H1 (cell line): Measurements from ENCODE around the gene NOL4L. TPM values are rescaled to one million over a fixed set of nuclear protein-coding genes. Genes with fewer than 3 reads are reported as not detected.

Experiments
- CTCF ChIA-PET: fragments of 300-600 bp; sonication (Branson Sonifier 250); formaldehyde crosslinking; loops from one replicate; lab custom pipeline; 2021; ENCODE audit not compliant: partially characterized antibody; lab: Charles Lee
- POLR2A ChIA-PET: fragments of 300-600 bp; sonication (Branson Sonifier 250); formaldehyde crosslinking; loops from one replicate; lab custom pipeline; 2021; ENCODE audit warnings: inconsistent platforms; ENCODE audit not compliant: partially characterized antibody; lab: Charles Lee
- DNase-seq, 2 experiments: peaks; one replicate each; pipeline versions ENCODE4 v3.0.0 to v3.0.0-alpha.2; 2010 to 2022; ENCODE audit warnings: low spot score in 2 of 2, low read depth in 1 of 2, mixed read lengths in 1 of 2
- FAIRE-seq: peaks from 2 replicates; lab custom pipeline; 2011; peaks lifted over from hg19 to GRCh38; lab: Jason Lieb, UNC
- H2AFZ ChIP-seq: 2 replicates; pipeline ENCODE4 v1.8.1; 2012; ENCODE audit warnings: low read length, inconsistent platforms
- H2AK5ac ChIP-seq: 2 replicates; pipeline ENCODE4 v1.6.1; 2013; ENCODE audit warnings: low read depth, low read length
- H2BK120ac ChIP-seq: replicated peaks from 2 replicates; pipeline ENCODE3; 2013; ENCODE audit warnings: low read depth, low read length, inconsistent platforms
- H2BK12ac ChIP-seq: 2 replicates; pipeline ENCODE4 v1.6.1; 2013; ENCODE audit warnings: low read depth, low read length
- H2BK15ac ChIP-seq: 2 replicates; pipeline ENCODE4 v1.6.1; 2013; ENCODE audit warnings: low read length
- H2BK20ac ChIP-seq: 2 replicates; pipeline ENCODE4 v1.6.1; 2013; ENCODE audit warnings: low read length
- H2BK5ac ChIP-seq: 2 replicates; pipeline ENCODE4 v1.6.1; 2013; ENCODE audit warnings: low read depth, low read length
- H3K14ac ChIP-seq: 2 replicates; pipeline ENCODE4 v1.6.1; 2013; ENCODE audit warnings: inconsistent platforms; ENCODE audit not compliant: insufficient read length
- H3K18ac ChIP-seq: 2 replicates; pipeline ENCODE4 v1.6.1; 2013; ENCODE audit warnings: low read length; ENCODE audit errors: extremely low read depth
- H3K23ac ChIP-seq: 2 replicates; pipeline ENCODE4 v1.6.1; 2013; ENCODE audit warnings: inconsistent platforms; ENCODE audit not compliant: insufficient read length
- H3K23me2 ChIP-seq: 2 replicates; pipeline ENCODE4 v1.6.1; 2013; ENCODE audit warnings: low read depth, low read length
- H3K27ac ChIP-seq: 2 replicates; pipeline ENCODE4 v1.6.1; 2011; ENCODE audit warnings: low read depth, low read length, inconsistent platforms
- H3K27me3 ChIP-seq, 4 experiments: replicated peaks in 1 of 4; 1 replicate in 1 of 4; 2 replicates in 3 of 4; pipeline versions ENCODE4 v1.6.1 to v1.8.1; 2011 to 2013; ENCODE audit warnings: low read length in 3 of 4, mild to moderate bottlenecking in 3 of 4, inconsistent platforms in 2 of 4, mixed read lengths in 2 of 4, moderate library complexity in 1 of 4; ENCODE audit not compliant: control insufficient read depth in 3 of 4, insufficient read depth in 3 of 4; ENCODE audit errors: extremely low read depth in 1 of 4
- H3K36me3 ChIP-seq, 4 experiments: 2 replicates each; pipeline versions ENCODE4 v1.6.1 to v1.8.1; 2011 to 2013; ENCODE audit warnings: mild to moderate bottlenecking in 4 of 4, low read length in 3 of 4, moderate library complexity in 2 of 4, control low read depth in 1 of 4, inconsistent platforms in 1 of 4; ENCODE audit not compliant: insufficient read depth in 4 of 4, control insufficient read depth in 2 of 4
- H3K4ac ChIP-seq: replicated peaks from 2 replicates; pipeline ENCODE3; 2013; ENCODE audit warnings: low read length, low read depth, mixed read lengths, inconsistent platforms; ENCODE audit not compliant: insufficient read length
- H3K4me1 ChIP-seq, 4 experiments: replicated peaks in 1 of 4; 1 replicate in 1 of 4; 2 replicates in 3 of 4; pipeline versions ENCODE4 v1.6.1 to v1.8.1; 2011 to 2013; ENCODE audit warnings: low read length in 3 of 4, inconsistent platforms in 2 of 4, mixed read lengths in 1 of 4; ENCODE audit not compliant: insufficient read depth in 4 of 4, control insufficient read depth in 3 of 4
- H3K4me2 ChIP-seq, 2 experiments: 2 replicates each; pipeline versions ENCODE4 v1.6.1 to v1.8.1; 2011 to 2013; ENCODE audit warnings: low read depth in 2 of 2, low read length in 2 of 2, control low read depth in 1 of 2, inconsistent platforms in 1 of 2, mild to moderate bottlenecking in 1 of 2; ENCODE audit not compliant: insufficient read depth in 1 of 2
- H3K4me3 ChIP-seq, 4 experiments: fragments of 200-600, 300-600 bp in 1 of 4; sonication (generic), shearing (Covaris generic), sonication (Bioruptor Twin) in 1 of 4; 2 replicates each; pipeline versions ENCODE4 v1.5.1 to v1.8.1; 2011 to 2016; ENCODE audit warnings: low read length in 4 of 4, low read depth in 3 of 4, control low read depth in 2 of 4, inconsistent platforms in 2 of 4, mild to moderate bottlenecking in 2 of 4, mixed read lengths in 1 of 4, moderate library complexity in 1 of 4; ENCODE audit not compliant: insufficient read depth in 2 of 4; ENCODE audit errors: extremely low read depth in 1 of 4
- H3K56ac ChIP-seq: replicated peaks from 2 replicates; pipeline ENCODE3; 2013; ENCODE audit warnings: low read depth, mild to moderate bottlenecking, mixed read lengths, low read length, inconsistent platforms; ENCODE audit not compliant: insufficient read length
- H3K79me1 ChIP-seq: 2 replicates; pipeline ENCODE4 v1.6.1; 2013; ENCODE audit warnings: low read depth, low read length, control low read depth
- H3K79me2 ChIP-seq, 2 experiments: 2 replicates each; pipeline versions ENCODE4 v1.6.1 to v1.8.1; 2012 to 2013; ENCODE audit warnings: low read length in 2 of 2, mild to moderate bottlenecking in 2 of 2, inconsistent platforms in 1 of 2; ENCODE audit not compliant: insufficient read depth in 2 of 2, control insufficient read depth in 1 of 2
- H3K9ac ChIP-seq, 4 experiments: replicated peaks in 1 of 4; 1 replicate in 1 of 4; 2 replicates in 3 of 4; pipeline versions ENCODE4 v1.6.1 to v1.8.1; 2011 to 2013; ENCODE audit warnings: low read depth in 3 of 4, low read length in 3 of 4, control low read depth in 2 of 4, mild to moderate bottlenecking in 2 of 4, moderate library complexity in 2 of 4, inconsistent platforms in 1 of 4; ENCODE audit errors: extremely low read depth in 1 of 4
- H3K9me3 ChIP-seq, 2 experiments: 2 replicates each; pipeline versions ENCODE4 v1.6.1 to v1.8.1; 2012 to 2013; ENCODE audit warnings: mild to moderate bottlenecking in 2 of 2, moderate library complexity in 2 of 2, control low read depth in 1 of 2, inconsistent platforms in 1 of 2, low read depth in 1 of 2, low read length in 1 of 2, mixed read lengths in 1 of 2; ENCODE audit not compliant: insufficient read depth in 2 of 2
- H4K20me1 ChIP-seq, 2 experiments: replicated peaks in 1 of 2; 2 replicates each; pipeline versions ENCODE3 to v1.8.1; 2011 to 2013; ENCODE audit warnings: inconsistent platforms in 2 of 2, low read length in 2 of 2, mild to moderate bottlenecking in 1 of 2; ENCODE audit not compliant: insufficient read depth in 2 of 2, control insufficient read depth in 1 of 2
- H4K5ac ChIP-seq: 2 replicates; pipeline ENCODE4 v1.6.1; 2013; ENCODE audit warnings: low read length, low read depth, mixed read lengths, inconsistent platforms; ENCODE audit not compliant: insufficient read length
- H4K8ac ChIP-seq: 2 replicates; pipeline ENCODE4 v1.8.0; 2013; ENCODE audit warnings: mild to moderate bottlenecking, moderate library complexity, low read length, inconsistent platforms; ENCODE audit not compliant: insufficient read depth; ENCODE audit errors: extremely low read depth
- H4K91ac ChIP-seq: replicated peaks from 2 replicates; pipeline ENCODE3; 2013; ENCODE audit warnings: low read length, mixed read lengths, inconsistent platforms; ENCODE audit not compliant: insufficient read length
- CBX8 ChIP-seq: fragments of 300-800, 300-1000 bp; sonication (generic); IDR thresholded peaks from 2 replicates; pipeline ENCODE4 v1.7.1; 2016; ENCODE audit warnings: low read depth, low read length, borderline replicate concordance
- CEBPB ChIP-seq: IDR thresholded peaks from 2 replicates; pipeline ENCODE4 v1.6.1; 2012; ENCODE audit warnings: low read depth, low read length
- CHD2 ChIP-seq: IDR thresholded peaks from 2 replicates; pipeline ENCODE4 v1.6.1; 2012; ENCODE audit warnings: low read length, improper control_type of control experiment
- CTCF ChIP-seq, 3 experiments: IDR thresholded peaks; 1 replicate in 2 of 3; 2 replicates in 1 of 3; pipeline versions ENCODE4 v1.5.1 to v1.6.1; 2011; ENCODE audit warnings: low read length in 3 of 3, mild to moderate bottlenecking in 3 of 3, inconsistent platforms in 2 of 3, low read depth in 1 of 3, moderate library complexity in 1 of 3; ENCODE audit not compliant: insufficient read depth in 1 of 3; ENCODE audit errors: control extremely low read depth in 1 of 3
- JUND ChIP-seq: IDR thresholded peaks from 2 replicates; pipeline ENCODE4 v1.6.1; 2011; ENCODE audit warnings: mild to moderate bottlenecking, improper control_type of control experiment, low read length
- KDM5A ChIP-seq: fragments of 200-600 bp; IDR thresholded peaks from 2 replicates; pipeline ENCODE4 v1.7.1; 2012; ENCODE audit warnings: mild to moderate bottlenecking, low read length, inconsistent platforms, mixed read lengths
- NANOG ChIP-seq: IDR thresholded peaks from 2 replicates; pipeline ENCODE4 v1.6.1; 2011; ENCODE audit warnings: low read length, low read depth, mild to moderate bottlenecking, inconsistent platforms; ENCODE audit not compliant: insufficient read depth, poor library complexity, severe bottlenecking
- NRF1 ChIP-seq: IDR thresholded peaks from 2 replicates; pipeline ENCODE4 v1.6.1; 2011; ENCODE audit warnings: mild to moderate bottlenecking, low read depth, low read length, improper control_type of control experiment
- RXRA ChIP-seq: IDR thresholded peaks from 2 replicates; pipeline ENCODE4 v1.6.1; 2011; ENCODE audit warnings: low read depth, mild to moderate bottlenecking, low read length, moderate library complexity; ENCODE audit not compliant: insufficient read depth
- SIRT6 ChIP-seq: IDR thresholded peaks from one replicate; pipeline ENCODE4 v1.7.1; 2012; ENCODE audit warnings: low read length, inconsistent platforms
- TCF12 ChIP-seq: IDR thresholded peaks from 2 replicates; pipeline ENCODE4 v1.6.1; 2011; ENCODE audit warnings: low read depth, mild to moderate bottlenecking, low read length
- WGBS, 2 experiments: shearing (Covaris generic) in 1 of 2; methylation state at CpG; one replicate each; pipeline versions ENCODE4 v1.1.6 to v1.1.7; 2013 to 2015; ENCODE audit warnings: low lambda C conversion rate in 2 of 2, mixed read lengths in 2 of 2, inconsistent platforms in 1 of 2, low coverage in 1 of 2, missing lambda C conversion rate in 1 of 2; ENCODE audit not compliant: insufficient replicate concordance in 2 of 2, insufficient coverage in 1 of 2, insufficient read length in 1 of 2; ENCODE audit errors: extremely low coverage in 1 of 2, missing lambda C conversion rate in 1 of 2; 5-methylcytosine and 5-hydroxymethylcytosine counted together
- polyA plus RNA-seq, 7 experiments: library from polyadenylated mRNA; depleted of rRNA in 3 of 7; stranded (reverse) in 5 of 7; unstranded in 2 of 7; fragments of >200 nt in 5 of 7; fragments of 200-250 nt in 2 of 7; gene quantifications; 1 replicate in 5 of 7; 2 replicates in 1 of 7; 4 replicates in 1 of 7; pipeline versions ENCODE4 v1.2.1 to v1.2.3, GENCODE V29; 2011 to 2013; ENCODE audit warnings: missing spikeins in 2 of 7, mixed read lengths in 2 of 7
- total RNA-seq: library from RNA; stranded (reverse); fragmentation: NEBNext Ultra II Directional; extraction: Animal tissue kit (Norgen Biotek cat#: 25700); gene quantifications from 2 replicates; pipeline ENCODE4 v1.2.1, GENCODE V29; 2021
- TF ChIP-seq, protein P1 (sequence below): IDR thresholded peaks from 2 replicates; pipeline ENCODE4 v1.6.1; 2012; ENCODE audit warnings: inconsistent platforms

NOL4L gene
- total and polyA plus RNA-seq, 2 of the 8 experiments (the other 6 are each of a cell fraction or from before 2014, with no cell fraction given): 15.3 to 23.7 TPM

GRCh38 chr20:32404017-32404416, 181.1 kb downstream of the NOL4L start:
- no peaks in the 10 kb centered on the region for H3K79me2 ChIP-seq
- H3K79me1 ChIP-seq: no peaks in the 10 kb centered on the region
- H3K14ac ChIP-seq: no peak overlapping the region
- no peak overlapping the region for H3K4me3 ChIP-seq
- no peak overlapping the region for H4K5ac ChIP-seq
- H3K9ac ChIP-seq: no peak overlapping the region
- no peak overlapping the region for H4K8ac ChIP-seq
- H4K20me1 ChIP-seq: peaks cover 0 to 2% of the 10 kb centered on the region in 2 experiments
- no peak overlapping the region for H2BK5ac ChIP-seq
- WGBS, 2 experiments: 81% methylated on average over 2 of the region's 2 CpGs; no CpG with 5 or more reads in 1 of the 2 experiments
- H2BK15ac ChIP-seq: no peak overlapping the region
- no peak overlapping the region for H2BK12ac ChIP-seq
- H3K36me3 ChIP-seq: no peaks in the 10 kb centered on the region; a peak in 1 of 8 replicates
- no peak overlapping the region for H3K4ac ChIP-seq
- no peak overlapping the region for H4K91ac ChIP-seq
- H2BK120ac ChIP-seq: no peak overlapping the region
- H3K18ac ChIP-seq: no peak overlapping the region
- H2AK5ac ChIP-seq: no peak overlapping the region
- no peak overlapping the region for H3K23ac ChIP-seq
- H2AFZ ChIP-seq: no peak overlapping the region
- FAIRE-seq: no peak
- DNase-seq: no peak
- no peaks in the 10 kb centered on the region for H3K23me2 ChIP-seq
- H3K9me3 ChIP-seq: no peaks in the 10 kb centered on the region
- POLR2A ChIA-PET: interaction anchor here (0.9 kb wide), 1 partner anchor 16 kb away, joined by 3 read pairs; no protein-coding TSS in a partner anchor
- no peaks in the 10 kb centered on the region for H3K4me1 ChIP-seq
- H3K27me3 ChIP-seq: no peaks in the 10 kb centered on the region
- no peak overlapping the region for H3K56ac ChIP-seq
- H3K4me2 ChIP-seq: no peak overlapping the region
- H3K27ac ChIP-seq: no peak overlapping the region
- no peak overlapping the region for H2BK20ac ChIP-seq
- CTCF ChIA-PET: interaction anchor here (1.0 kb wide), 1 partner anchor 26 kb away, joined by 3 read pairs; no protein-coding TSS in a partner anchor
- TF ChIP-seq CEBPB (no peak), TCF12 (no peak), CTCF (IDR thresholded peaks at IDR 0.05; ENCODE audit: control extremely low read depth in 1 of 3, insufficient read depth in 1 of 3, low read depth in 1 of 3, low read length in 3 of 3) (no peak), CBX8 (no peak), SIRT6 (no peak), CHD2 (no peak), NANOG (no peak), KDM5A (no peak), NRF1 (no peak), RXRA (no peak), JUND (no peak)
- TF ChIP-seq, protein P1, sequence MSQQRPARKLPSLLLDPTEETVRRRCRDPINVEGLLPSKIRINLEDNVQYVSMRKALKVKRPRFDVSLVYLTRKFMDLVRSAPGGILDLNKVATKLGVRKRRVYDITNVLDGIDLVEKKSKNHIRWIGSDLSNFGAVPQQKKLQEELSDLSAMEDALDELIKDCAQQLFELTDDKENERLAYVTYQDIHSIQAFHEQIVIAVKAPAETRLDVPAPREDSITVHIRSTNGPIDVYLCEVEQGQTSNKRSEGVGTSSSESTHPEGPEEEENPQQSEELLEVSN: no peak
